ENCODE measurements around the gene ATP6V1C2. TPM values are rescaled to one million over a fixed set of nuclear protein-coding genes. Genes with fewer than 3 reads are reported as not detected.

The ATP6V1C2 gene
- total and polyA plus RNA-seq, 2 of the 4 experiments (the other 2 are of a cell fraction), result not detected

DNA sequence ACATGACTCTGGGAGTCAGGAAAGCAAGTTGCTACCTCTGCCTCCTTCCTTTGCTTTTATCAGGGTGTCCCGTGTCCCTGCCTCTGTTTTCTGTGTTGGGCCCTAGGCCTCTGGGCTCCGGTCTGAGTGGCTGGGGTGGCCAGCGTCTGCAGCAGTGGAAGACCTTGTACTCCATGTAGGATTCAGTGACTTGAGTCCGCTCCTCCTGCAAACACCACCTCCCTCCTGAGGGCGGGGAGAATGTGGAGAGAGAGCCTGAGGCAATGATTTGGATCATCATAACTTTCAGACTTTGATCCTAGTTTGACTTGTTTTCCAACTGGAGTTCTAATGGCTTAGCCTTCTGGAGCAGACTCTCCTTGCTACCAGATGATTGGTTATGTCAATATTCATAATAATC is 30.8 kb downstream of the ATP6V1C2 start:
- ATAC-seq (ENCODE audit: low read depth) (no peak), DNase-seq (no peak)
- TF ChIP-seq MAFK (IDR thresholded peaks at IDR 0.05; ENCODE audit: low read depth, low read length) (no peak), RFX5 (IDR thresholded peaks at IDR 0.05; ENCODE audit: low read depth, low read length) (no peak), MAZ (IDR thresholded peaks at IDR 0.05; ENCODE audit: borderline replicate concordance, low read depth, low read length) (no peak), SMC3 (IDR thresholded peaks at IDR 0.05; ENCODE audit: low read depth, low read length) (no peak), MXI1 (IDR thresholded peaks at IDR 0.05; ENCODE audit: borderline replicate concordance, low read depth, low read length) (no peak), FOS (IDR thresholded peaks at IDR 0.05; ENCODE audit: low read depth, low read length) (no peak), POLR2A (IDR thresholded peaks at IDR 0.05; ENCODE audit: low read depth, low read length) (no peak), CEBPB (IDR thresholded peaks at IDR 0.05; ENCODE audit: low read depth, low read length) (no peak), RAD21 (IDR thresholded peaks at IDR 0.05; ENCODE audit: low read length) (no peak), RCOR1 (IDR thresholded peaks at IDR 0.05; ENCODE audit: insufficient replicate concordance, low read length) (no peak), CHD1 (IDR thresholded peaks at IDR 0.05; ENCODE audit: low read depth, low read length) (no peak), NFE2L2 (IDR thresholded peaks at IDR 0.05; ENCODE audit: low read depth, low read length) (no peak), BHLHE40 (IDR thresholded peaks at IDR 0.05; ENCODE audit: low read depth, low read length) (no peak)
- TF ChIP-seq, protein P1, sequence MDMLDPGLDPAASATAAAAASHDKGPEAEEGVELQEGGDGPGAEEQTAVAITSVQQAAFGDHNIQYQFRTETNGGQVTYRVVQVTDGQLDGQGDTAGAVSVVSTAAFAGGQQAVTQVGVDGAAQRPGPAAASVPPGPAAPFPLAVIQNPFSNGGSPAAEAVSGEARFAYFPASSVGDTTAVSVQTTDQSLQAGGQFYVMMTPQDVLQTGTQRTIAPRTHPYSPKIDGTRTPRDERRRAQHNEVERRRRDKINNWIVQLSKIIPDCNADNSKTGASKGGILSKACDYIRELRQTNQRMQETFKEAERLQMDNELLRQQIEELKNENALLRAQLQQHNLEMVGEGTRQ (IDR thresholded peaks at IDR 0.05; ENCODE audit: low read depth, low read length), result no peak
- TF ChIP-seq, protein P2, sequence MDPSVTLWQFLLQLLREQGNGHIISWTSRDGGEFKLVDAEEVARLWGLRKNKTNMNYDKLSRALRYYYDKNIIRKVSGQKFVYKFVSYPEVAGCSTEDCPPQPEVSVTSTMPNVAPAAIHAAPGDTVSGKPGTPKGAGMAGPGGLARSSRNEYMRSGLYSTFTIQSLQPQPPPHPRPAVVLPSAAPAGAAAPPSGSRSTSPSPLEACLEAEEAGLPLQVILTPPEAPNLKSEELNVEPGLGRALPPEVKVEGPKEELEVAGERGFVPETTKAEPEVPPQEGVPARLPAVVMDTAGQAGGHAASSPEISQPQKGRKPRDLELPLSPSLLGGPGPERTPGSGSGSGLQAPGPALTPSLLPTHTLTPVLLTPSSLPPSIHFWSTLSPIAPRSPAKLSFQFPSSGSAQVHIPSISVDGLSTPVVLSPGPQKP (IDR thresholded peaks at IDR 0.05; ENCODE audit: borderline replicate concordance, low read depth, low read length), result no peak
- TF ChIP-seq, protein P3, sequence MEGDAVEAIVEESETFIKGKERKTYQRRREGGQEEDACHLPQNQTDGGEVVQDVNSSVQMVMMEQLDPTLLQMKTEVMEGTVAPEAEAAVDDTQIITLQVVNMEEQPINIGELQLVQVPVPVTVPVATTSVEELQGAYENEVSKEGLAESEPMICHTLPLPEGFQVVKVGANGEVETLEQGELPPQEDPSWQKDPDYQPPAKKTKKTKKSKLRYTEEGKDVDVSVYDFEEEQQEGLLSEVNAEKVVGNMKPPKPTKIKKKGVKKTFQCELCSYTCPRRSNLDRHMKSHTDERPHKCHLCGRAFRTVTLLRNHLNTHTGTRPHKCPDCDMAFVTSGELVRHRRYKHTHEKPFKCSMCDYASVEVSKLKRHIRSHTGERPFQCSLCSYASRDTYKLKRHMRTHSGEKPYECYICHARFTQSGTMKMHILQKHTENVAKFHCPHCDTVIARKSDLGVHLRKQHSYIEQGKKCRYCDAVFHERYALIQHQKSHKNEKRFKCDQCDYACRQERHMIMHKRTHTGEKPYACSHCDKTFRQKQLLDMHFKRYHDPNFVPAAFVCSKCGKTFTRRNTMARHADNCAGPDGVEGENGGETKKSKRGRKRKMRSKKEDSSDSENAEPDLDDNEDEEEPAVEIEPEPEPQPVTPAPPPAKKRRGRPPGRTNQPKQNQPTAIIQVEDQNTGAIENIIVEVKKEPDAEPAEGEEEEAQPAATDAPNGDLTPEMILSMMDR (conservative IDR thresholded peaks at IDR 0.05; ENCODE audit: low read depth, low read length), result no peak
- H2AK5ac ChIP-seq (ENCODE audit: low read depth, low read length), result no peak overlapping the region
- no peak overlapping the region for H3K4me3 ChIP-seq (ENCODE audit: insufficient read depth, low read depth, low read length)
- CTCF ChIA-PET, result no interaction called here
- no peaks in the 10 kb centered on the region for H3K36me3 ChIP-seq (ENCODE audit: control insufficient read depth, insufficient read depth, low read length)
- H3K79me1 ChIP-seq (ENCODE audit: low read depth in 1 of 2, low read length in 2 of 2), result no peaks in the 10 kb centered on the region
- H2AFZ ChIP-seq (replicated peaks; ENCODE audit: low read length, poor library complexity), result no peak overlapping the region
- no peaks in the 10 kb centered on the region for H3K9me3 ChIP-seq (ENCODE audit: control insufficient read depth, insufficient read depth, low read length)
- no peak overlapping the region for H3K18ac ChIP-seq (ENCODE audit: low read depth, low read length)
- POLR2A ChIA-PET (ENCODE audit: unreplicated experiment), result no interaction called here
- no peak overlapping the region for H3K4me2 ChIP-seq (ENCODE audit: low read depth, low read length)
- H4K91ac ChIP-seq (ENCODE audit: insufficient read depth, low read depth, low read length), result no peak overlapping the region
- in situ Hi-C loops (cut with MboI; ENCODE audit: low sequenced_read_pairs) (no loop called here), dilution Hi-C loops (cut with HindIII; ENCODE audit: low sequenced_read_pairs, unreplicated experiment) (no loop called here), intact Hi-C loops (cut with micrococcal nuclease) (no loop called here)
- no peak overlapping the region for H2BK15ac ChIP-seq (ENCODE audit: low read depth, low read length)
- H2BK5ac ChIP-seq (ENCODE audit: low read depth, low read length, poor library complexity, severe bottlenecking), result no peak overlapping the region
- H2BK20ac ChIP-seq (ENCODE audit: low read depth, low read length), result no peak overlapping the region
- H4K20me1 ChIP-seq (ENCODE audit: insufficient read depth, low read length), result no peaks in the 10 kb centered on the region
- H3K4ac ChIP-seq (ENCODE audit: low read depth, low read length), result no peak overlapping the region
- no peak overlapping the region for H2AK9ac ChIP-seq (replicated peaks; ENCODE audit: low read depth, low read length, poor library complexity)
- no peak overlapping the region for H2BK120ac ChIP-seq (ENCODE audit: low read depth, low read length)
- no peaks in the 10 kb centered on the region for H3K9me1 ChIP-seq (ENCODE audit: insufficient read depth, low read length)
- no peaks in the 10 kb centered on the region for H3K4me1 ChIP-seq (ENCODE audit: control insufficient read depth, insufficient read depth, low read length)
- 50% methylated on average over 1 of the region's 5 CpGs; no CpG with 5 or more reads in 1 of the 2 experiments for WGBS, 2 experiments (ENCODE audit: extremely low coverage in 2 of 2, insufficient read length in 1 of 2)
- no peak overlapping the region for H4K8ac ChIP-seq (ENCODE audit: low read depth in 2 of 2, low read length in 2 of 2)
- peaks cover 35% of the 10 kb centered on the region for H3K27me3 ChIP-seq (ENCODE audit: control insufficient read depth, insufficient read depth, low read length)
- no peak overlapping the region for H3K27ac ChIP-seq (ENCODE audit: insufficient read depth, low read length)
- no peak overlapping the region for H3K9ac ChIP-seq (ENCODE audit: low read depth, low read length)
- H3K14ac ChIP-seq (replicated peaks; ENCODE audit: low read depth, low read length), result no peak overlapping the region
- H3K23ac ChIP-seq (ENCODE audit: low read depth, low read length), result no peak overlapping the region
- H3K56ac ChIP-seq (ENCODE audit: extremely low read depth, insufficient read depth, low read length), result no peak overlapping the region
- BruUV-seq (replicated peaks), result no TSS peak
- no peak overlapping the region for H4K5ac ChIP-seq (ENCODE audit: low read depth, low read length)
